Measurements from ENCODE around the gene SPG7. TPM values are rescaled to one million over a fixed set of nuclear protein-coding genes. Genes with fewer than 3 reads are reported as not detected.

Gene SPG7
- total RNA-seq, 4 donors from 2014 or later: 66.6 to 208 (median 144) TPM

GRCh38 chr16:89600956-89601355 is 92.8 kb downstream of the SPG7 start:
- H3K27me3 ChIP-seq: no peaks in the 10 kb centered on the region

GRCh38 chr16:89601906-89602272 is 93.7 kb downstream of the SPG7 start:
- no peak overlapping the region for H3K27ac ChIP-seq
- H3K9me3 ChIP-seq: no peaks in the 10 kb centered on the region
- intact Hi-C loops (cut with DNase I; ENCODE audit: low total_unique reads): no loop called here
- no peaks in the 10 kb centered on the region for H3K4me1 ChIP-seq
- no peak for DNase-seq
- TF ChIP-seq POLR2A (IDR thresholded peaks at IDR 0.05) (no peak), CTCF (IDR thresholded peaks at IDR 0.05) (no peak)
- no peak overlapping the region for H3K4me3 ChIP-seq
- H3K27me3 ChIP-seq: no peaks in the 10 kb centered on the region
- H3K36me3 ChIP-seq: no peaks in the 10 kb centered on the region

More at GRCh38 chr16:89600956-89601355, 92.8 kb downstream of the SPG7 start:
- intact Hi-C loops (cut with DNase I; ENCODE audit: low total_unique reads): no loop called here
- Histone ChIP-seq H3K4me3 (no peak overlapping the region), H3K9me3 (no peaks in the 10 kb centered on the region), H3K36me3 (no peaks in the 10 kb centered on the region), H3K27ac (no peak overlapping the region), H3K4me1 (no peaks in the 10 kb centered on the region)
- no peak for DNase-seq
- TF ChIP-seq POLR2A (IDR thresholded peaks at IDR 0.05): no peak
- TF ChIP-seq CTCF (IDR thresholded peaks at IDR 0.05): no peak

- Histone ChIP-seq H3K27me3 (no peaks in the 10 kb centered on the region), H3K36me3 (no peaks in the 10 kb centered on the region), H3K27ac (no peak overlapping the region), H3K4me1 (no peaks in the 10 kb centered on the region), H3K9me3 (no peaks in the 10 kb centered on the region), H3K4me3 (no peak overlapping the region)
- TF ChIP-seq CTCF (IDR thresholded peaks at IDR 0.05): no peak
- TF ChIP-seq POLR2A (IDR thresholded peaks at IDR 0.05): no peak
- intact Hi-C loops (cut with DNase I; ENCODE audit: low total_unique reads): no loop called here
- DNase-seq: peak; percentile 34 to 40
These were observed 94.2 kb downstream of the SPG7 start for GRCh38 chr16:89602273-89602951.

- intact Hi-C loops (cut with DNase I; ENCODE audit: low total_unique reads): no loop called here
- Histone ChIP-seq H3K4me3 (no peak overlapping the region), H3K4me1 (no peaks in the 10 kb centered on the region), H3K27me3 (no peaks in the 10 kb centered on the region), H3K36me3 (no peaks in the 10 kb centered on the region), H3K27ac (no peak overlapping the region), H3K9me3 (no peaks in the 10 kb centered on the region)
- no peak for DNase-seq
- no peak for TF ChIP-seq CTCF (IDR thresholded peaks at IDR 0.05)
- no peak for TF ChIP-seq POLR2A (IDR thresholded peaks at IDR 0.05)
These were observed 94.9 kb downstream of the SPG7 start for GRCh38 chr16:89602952-89603590.

- no peak overlapping the region for H3K4me3 ChIP-seq
- intact Hi-C loops (cut with DNase I; ENCODE audit: low total_unique reads): no loop called here
- no peaks in the 10 kb centered on the region for H3K27me3 ChIP-seq
- no peak overlapping the region for H3K27ac ChIP-seq
- no peak for DNase-seq
- no peaks in the 10 kb centered on the region for H3K36me3 ChIP-seq
- H3K9me3 ChIP-seq: no peaks in the 10 kb centered on the region
- no peaks in the 10 kb centered on the region for H3K4me1 ChIP-seq
- no peak for TF ChIP-seq POLR2A (IDR thresholded peaks at IDR 0.05)
- TF ChIP-seq CTCF (IDR thresholded peaks at IDR 0.05): no peak
These were observed 96.6 kb downstream of the SPG7 start for GRCh38 chr16:89604764-89605163.
